GM12878 (cell line): ENCODE data around the gene KAT2B.

Experiments used
- ESRRA ChIP-seq: IDR thresholded peaks from 2 replicates; pipeline ENCODE4 v1.6.1; 2012; ENCODE audit warnings: mild to moderate bottlenecking, low read length, improper control_type of control experiment
- POLR2AphosphoS5 ChIP-seq: IDR thresholded peaks from 2 replicates; pipeline ENCODE4 v1.6.1; 2011; ENCODE audit warnings: mild to moderate bottlenecking, low read length, inconsistent platforms
- TF ChIP-seq, protein P1 (sequence below), 3 experiments: IDR thresholded peaks in 2 of 3; conservative IDR thresholded peaks in 1 of 3; 2 replicates each; pipeline ENCODE4 v1.5.1; 2011; ENCODE audit warnings: low read depth in 3 of 3, low read length in 3 of 3, mild to moderate bottlenecking in 3 of 3, control low read depth in 2 of 3, moderate library complexity in 2 of 3, inconsistent platforms in 1 of 3, mixed read lengths in 1 of 3; ENCODE audit not compliant: control insufficient read depth in 2 of 3, insufficient read depth in 1 of 3; ENCODE audit errors: extremely low read depth in 1 of 3

DNA sequence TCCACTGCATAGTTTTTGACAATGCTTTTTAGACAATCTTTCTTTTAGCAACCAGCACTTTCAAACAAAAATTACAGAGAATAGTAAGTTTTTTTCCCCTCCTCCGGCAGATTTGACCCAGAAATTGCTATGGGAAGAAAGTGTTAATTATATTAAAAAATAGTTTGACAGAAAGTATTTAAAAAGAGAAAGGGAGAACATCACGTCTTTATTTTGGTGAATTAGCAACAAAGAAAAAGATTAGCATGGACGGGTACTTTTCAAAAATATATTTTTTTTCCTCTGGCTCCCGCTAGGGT, 831 bp upstream of the KAT2B start:
- TF ChIP-seq, protein P1, sequence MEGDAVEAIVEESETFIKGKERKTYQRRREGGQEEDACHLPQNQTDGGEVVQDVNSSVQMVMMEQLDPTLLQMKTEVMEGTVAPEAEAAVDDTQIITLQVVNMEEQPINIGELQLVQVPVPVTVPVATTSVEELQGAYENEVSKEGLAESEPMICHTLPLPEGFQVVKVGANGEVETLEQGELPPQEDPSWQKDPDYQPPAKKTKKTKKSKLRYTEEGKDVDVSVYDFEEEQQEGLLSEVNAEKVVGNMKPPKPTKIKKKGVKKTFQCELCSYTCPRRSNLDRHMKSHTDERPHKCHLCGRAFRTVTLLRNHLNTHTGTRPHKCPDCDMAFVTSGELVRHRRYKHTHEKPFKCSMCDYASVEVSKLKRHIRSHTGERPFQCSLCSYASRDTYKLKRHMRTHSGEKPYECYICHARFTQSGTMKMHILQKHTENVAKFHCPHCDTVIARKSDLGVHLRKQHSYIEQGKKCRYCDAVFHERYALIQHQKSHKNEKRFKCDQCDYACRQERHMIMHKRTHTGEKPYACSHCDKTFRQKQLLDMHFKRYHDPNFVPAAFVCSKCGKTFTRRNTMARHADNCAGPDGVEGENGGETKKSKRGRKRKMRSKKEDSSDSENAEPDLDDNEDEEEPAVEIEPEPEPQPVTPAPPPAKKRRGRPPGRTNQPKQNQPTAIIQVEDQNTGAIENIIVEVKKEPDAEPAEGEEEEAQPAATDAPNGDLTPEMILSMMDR (IDR thresholded peaks at IDR 0.05 in 2 of 3, conservative IDR thresholded peaks at IDR 0.05 in 1 of 3; ENCODE audit: control insufficient read depth in 2 of 3, extremely low read depth in 1 of 3, insufficient read depth in 1 of 3, low read depth in 3 of 3, low read length in 3 of 3) = no peak
- no peak for TF ChIP-seq POLR2AphosphoS5
- TF ChIP-seq ESRRA = no peak
